Ecto neural progenitor cell (in vitro differentiated cells): Measurements from ENCODE around the gene FSTL4.

Source experiments
- DNase-seq: peaks from one replicate; pipeline ENCODE4 v3.0.0-alpha.2; 2018; ENCODE audit warnings: low spot score

Gene FSTL4

DNA sequence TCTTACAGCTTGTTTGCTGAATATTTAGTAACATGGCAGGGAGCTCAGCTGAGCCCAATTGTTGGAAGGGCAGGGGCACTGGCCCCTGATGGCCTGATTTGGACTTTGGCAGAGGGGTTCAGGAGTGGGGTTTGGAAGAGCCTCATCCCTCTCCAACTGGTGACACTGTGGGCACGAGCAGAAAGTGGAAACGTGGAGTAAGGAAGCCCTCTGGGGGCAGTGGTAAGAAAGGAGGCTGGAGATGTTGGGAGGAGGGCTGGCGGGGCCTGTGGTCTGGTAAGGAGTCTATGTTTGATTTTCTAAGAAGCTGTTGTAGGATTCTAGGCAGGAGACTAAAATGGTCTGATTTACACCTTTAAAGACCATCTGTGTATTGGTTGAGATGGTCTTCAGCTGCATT lies 351.6 kb downstream of the FSTL4 start:
- no peak for DNase-seq

DNA sequence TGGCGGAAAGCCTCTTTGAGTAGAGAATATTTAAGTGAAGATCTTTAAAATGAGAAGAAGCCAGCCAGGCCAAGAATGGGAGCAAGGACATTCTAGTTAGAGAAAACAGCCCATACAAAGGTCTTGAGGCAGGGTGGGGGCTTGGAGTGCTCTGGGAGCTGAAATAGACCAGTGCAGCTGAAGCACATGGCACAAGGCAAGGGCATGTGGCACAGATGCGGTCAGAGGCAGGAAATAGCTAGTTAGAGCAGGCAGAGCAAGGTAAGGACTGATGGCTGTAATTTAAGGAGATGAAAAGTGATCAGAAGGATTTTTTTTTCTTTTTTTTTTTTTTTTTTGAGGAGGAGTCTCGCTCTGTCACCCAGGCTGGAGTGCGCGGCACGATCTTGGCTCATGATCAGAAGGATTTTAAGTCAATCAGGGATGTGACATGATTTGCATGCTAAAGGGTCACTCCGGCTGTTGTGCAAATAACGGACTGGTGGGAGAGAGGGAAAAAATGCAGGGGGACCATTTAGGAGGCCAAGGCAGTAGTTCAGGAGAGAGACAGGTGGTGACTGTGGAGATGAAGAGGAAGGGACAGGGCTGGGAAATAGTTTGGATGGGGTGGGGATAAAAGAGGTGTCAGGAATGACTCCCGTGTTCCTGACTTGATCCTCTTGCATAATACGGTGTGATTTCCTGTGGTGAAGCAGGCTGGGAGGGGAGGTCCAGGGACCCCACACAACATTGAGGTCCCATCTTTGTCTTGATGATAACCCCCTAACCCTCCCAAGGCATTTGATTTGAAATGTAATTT lies 352.9 kb downstream of the FSTL4 start:
- no peak for DNase-seq

DNA sequence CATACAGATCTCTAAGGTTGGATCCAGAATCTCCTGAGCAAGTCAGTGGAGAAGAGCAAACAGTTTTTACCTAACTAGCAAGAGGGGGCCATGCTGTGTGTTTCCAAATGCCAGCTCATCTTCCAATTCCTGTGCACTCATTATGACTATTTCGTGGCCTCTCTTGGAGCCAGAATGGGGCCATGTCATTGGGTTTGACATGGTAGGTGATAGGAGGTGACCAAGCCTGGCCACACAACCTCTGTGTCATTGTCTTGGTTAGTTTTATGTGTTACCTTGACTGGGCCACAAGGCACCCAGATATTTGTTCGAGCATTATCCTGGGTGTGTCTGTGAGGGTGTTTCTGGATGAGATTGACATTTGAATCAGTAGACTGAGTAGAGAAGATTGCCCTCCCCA lies 354.4 kb downstream of the FSTL4 start:
- DNase-seq, result no peak

DNA sequence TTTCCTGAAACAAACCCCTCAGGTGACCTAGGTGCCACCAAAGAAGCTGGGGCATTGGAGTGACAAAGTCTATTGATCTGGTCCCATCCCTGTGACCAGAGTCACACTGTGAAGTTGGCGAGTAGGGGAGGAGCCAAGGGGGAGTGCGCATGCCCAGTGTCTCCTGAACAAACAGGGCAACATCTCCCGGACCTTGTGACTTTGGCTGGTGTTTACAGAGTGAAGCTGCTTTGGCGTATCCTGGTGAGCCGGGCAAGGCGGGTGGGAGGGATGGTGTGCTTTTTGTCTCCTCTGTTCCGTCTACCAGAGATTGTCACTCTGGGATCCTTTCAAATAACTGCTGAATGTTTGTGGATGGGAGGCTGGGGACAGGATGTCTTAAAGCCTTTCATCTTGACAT lies 356.1 kb downstream of the FSTL4 start:
- DNase-seq, result no peak

DNA sequence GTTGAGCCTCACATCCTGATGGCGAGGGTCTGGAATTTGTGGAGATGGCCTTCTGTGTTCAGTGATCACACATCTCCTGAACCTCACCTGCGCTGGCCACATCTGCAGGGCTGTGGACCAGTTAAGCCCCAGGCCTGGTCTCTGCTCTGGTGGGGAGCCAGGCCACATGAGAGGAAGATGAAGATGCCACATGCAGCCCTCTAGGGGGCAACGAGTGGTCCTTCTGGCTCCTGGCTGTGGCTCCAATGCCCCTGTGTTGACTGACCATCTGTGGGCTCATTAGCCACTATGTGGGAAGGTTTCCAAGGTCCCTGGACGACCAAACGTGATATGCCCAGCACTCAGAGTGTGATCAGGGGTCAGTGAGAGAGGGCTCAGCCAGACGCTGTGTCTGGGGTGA lies 357.5 kb downstream of the FSTL4 start:
- no peak for DNase-seq

DNA sequence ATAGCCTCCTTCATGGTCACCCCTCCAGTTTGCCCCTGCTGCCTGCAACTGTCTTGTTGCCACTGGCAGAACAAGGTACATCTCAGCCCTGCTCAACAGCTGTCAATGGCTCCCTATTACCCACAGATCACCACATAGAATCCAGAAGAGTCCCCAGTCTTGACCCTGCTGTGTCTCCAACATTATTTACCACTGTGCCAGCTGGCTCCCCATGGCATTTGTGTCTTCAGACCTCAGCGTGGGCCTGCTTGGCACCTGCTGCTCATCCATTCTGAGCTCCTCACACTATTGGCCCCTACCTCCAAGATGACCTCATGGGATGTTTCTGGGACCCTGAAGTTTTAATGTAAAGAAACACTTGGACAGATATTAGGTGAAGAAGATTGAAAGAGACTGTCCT lies 358.7 kb downstream of the FSTL4 start:
- no peak for DNase-seq

DNA sequence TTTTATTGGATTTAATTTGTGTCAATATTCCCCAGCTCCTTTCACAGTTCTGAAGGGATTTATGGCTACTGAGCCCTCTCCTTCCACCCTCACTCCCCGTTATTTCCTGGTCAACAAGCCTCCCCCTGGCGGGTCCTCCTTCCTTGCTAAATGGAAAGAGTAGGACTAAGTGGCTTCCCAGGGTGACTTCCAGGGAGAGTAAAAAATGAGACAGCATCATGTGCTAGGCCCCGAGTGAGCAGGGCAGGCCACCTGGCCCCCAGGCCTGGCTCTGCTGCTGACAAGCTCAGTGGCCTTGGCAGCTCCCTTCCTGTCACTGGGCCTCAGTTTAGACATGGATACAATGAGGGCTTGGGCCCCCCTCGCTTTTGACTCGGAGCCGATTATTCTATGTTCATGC lies 359.3 kb downstream of the FSTL4 start:
- no peak for DNase-seq

DNA sequence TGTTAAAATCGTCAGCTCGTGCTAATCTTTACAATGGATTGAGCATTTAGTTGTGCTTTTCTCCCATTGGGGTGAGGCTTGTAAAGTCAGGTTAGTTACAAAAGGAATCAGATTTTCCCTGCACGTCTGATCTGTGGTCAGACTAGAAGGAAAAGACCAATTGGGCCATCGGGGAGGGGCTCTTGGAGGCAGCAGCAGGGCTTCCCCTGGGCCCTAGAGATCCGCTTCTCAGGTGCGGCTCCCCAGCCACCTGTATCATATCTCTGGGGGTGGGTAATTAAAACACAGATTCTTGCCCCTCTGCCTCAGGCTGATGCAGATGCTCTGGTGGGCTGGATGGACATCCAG lies 360.2 kb downstream of the FSTL4 start:
- DNase-seq, result no peak

DNA sequence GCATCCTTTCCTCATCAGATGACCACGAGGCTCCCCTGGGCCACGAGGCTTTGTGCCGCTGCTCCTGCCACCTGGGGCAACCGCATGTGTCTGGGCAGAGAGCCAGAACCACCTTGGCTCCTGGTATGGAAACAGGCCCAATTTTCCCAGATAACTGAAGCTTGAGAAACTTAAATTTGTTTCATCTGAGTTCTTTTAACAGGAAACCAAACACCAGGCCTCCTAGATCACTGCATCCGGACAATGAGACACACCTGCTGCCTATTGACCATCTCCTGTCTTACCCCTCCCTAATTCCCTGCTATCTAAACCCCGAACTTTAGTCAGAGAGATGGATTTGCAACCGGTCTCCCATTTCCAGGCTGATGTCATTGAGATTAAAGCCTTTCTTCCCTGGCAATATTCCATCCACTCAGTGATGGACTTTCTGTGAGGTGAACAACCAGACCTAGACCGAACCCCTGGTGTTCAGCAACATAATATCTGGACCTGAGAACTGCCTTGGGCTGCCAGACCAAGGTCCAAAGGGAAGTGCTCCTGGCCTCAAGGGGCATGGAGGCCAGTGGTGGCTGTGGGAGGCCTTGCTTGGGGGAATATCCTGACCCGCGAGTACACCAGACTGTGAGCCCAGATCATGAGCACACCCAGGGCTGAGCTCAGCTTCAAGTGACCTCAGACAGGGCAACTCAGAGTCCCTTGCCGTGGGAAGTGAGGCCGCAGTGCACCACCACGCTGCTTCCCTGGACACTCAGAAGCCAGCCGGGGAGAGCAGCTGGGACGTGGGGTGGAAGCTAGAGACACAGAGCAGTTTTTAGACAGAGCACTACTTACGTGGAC lies 360.8 kb downstream of the FSTL4 start:
- DNase-seq, result no peak

DNA sequence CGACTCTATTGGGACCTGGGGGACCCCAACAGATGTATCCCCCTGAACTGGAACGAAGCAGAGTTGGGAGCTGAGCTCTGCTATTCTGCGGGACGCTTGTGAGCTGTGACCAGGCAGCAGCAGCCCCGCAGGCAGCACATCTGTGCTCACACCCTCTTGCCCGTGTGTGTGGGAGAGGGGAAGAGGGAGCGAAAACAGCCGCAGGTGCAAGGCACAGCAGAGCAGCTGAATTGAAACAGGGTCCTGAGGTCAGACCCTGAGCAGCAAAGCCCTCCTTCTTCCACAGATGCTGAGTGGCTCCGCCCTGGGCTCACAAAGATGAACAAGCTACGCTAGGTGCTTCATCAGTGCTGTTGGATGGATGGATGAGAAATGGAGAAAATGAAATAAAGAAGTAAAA lies 361.8 kb downstream of the FSTL4 start:
- DNase-seq, result no peak

DNA sequence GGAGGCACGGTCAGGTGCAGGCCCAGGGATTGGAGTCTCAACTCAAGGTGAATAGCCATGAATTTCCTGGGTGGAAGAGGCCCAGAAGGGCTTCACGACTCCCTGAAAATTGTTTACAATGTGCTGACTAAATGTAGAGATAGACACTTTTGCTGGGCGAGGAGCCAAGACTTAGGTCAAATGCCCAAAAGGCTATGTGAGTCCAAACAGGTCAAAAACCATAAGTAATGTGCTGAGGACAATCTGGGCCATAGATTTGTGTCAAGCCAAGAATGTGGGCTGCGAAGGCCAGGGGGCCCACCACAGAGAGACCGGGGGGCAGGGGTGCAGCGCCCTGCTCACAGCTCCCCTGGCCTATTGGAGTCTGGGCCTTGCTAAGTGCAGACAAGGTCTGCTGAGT lies 362.7 kb downstream of the FSTL4 start:
- DNase-seq, result no peak

DNA sequence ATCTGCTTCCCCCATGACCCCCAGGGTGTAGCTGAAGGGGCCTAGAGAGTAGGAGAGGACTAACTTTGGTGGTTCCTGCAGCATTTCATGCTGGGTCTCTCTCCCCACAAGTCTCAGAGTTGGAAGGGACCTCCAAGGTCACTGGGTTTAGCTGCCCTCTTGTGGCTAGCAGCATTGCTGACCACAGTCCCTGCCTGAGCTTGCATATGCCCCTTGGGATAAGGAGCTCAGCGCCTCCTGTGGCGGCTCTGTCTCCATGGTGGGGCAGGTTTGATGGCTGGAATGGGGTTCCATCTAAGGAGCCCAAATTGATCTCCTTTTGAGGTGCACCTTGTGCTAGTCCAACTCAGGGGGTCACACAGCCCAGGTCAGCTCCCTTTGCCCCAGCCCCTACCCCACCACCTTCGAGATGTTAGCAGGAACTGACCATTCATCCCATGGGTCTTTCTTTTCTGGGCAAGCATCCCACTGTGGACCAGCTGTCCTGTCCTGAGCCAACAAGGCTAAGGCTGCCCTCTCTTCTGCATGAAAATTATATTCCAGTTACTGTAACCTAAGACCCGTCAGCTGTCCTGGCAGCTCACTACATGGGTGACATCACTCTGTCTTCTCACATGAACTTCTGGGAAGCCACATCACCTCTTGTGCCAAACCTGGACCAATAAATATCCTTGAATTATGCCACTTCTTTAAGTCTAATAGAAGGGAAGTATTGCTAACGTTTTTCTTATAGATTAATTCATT lies 364.3 kb downstream of the FSTL4 start:
- DNase-seq, result peak; percentile 76

DNA sequence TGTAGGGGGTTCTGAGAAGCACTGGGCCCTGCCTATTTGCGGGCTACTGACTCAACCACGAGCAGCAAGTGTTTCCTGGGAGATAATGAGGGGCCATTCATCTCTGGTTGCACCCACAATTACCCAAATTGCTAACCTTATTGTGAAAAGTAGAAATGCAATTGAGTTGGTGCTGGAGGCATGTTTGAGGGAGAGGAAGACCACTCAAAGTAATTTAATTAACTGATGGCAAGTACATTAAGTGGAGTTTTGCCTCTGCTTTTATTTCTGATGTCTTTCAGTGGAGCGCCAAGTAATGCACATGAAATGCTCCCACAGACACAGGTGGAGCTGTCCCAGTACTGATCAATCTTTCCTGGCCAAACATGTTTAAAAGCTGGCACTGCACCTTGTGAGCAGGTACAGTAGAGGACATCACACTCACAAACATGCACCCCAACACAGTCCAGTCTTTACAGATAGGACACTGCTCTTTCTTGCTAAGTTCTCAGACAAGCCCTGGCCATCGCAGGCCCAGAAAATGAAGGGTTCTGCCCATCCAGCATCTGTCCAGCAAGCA lies 365.1 kb downstream of the FSTL4 start:
- no peak for DNase-seq

DNA sequence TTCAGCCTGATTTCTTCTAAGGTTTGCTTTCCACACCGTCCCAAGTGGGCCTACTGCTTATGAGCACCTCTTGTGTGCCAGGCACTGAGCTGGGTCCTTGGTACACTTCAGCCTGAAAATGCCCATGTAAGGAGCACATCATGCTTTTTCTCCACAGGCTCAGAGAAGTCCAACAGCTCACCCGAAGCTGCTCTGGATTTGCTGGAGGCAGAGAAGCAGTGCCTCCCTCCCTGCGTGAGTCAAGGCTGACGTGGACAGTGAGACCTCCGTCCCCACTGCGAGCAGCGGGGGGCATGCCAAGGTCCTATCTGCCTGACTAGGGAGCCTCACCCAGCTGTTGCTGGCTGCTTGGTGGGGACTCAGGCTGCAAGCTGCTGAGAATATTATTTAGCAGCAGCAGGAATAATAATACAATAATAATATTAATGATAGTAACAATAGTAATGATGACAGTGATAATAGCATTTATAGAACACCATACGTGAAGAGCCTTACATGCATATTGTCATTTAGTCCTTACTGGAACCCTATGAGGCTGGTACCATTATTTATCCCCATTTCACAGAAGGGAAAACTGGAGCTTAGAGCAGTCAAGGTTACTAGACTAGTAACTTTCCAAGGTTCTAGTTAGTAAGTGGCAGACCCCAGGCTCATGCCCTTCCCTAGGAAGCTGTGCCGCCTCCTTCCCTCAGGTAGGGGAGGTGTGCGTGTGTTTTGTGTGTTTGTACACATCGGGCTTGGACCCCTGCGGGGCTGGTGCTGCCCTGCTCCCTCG lies 365.8 kb downstream of the FSTL4 start:
- no peak for DNase-seq

DNA sequence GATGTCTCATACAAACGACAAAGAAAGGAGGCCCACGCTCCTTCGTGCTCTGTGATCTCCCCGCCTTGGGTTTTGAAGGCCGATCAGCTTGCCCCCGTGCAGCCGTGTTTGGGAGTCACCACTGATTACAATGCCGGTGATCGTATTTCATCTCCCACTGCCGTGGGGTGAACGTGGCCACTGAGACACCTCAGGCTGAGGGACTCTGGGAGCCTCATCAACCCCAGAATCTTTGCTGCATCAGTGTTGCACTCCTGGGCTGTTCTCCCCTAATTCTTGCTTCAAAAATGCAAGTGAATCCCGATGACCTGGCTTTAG lies 366.3 kb downstream of the FSTL4 start:
- DNase-seq, result no peak

DNA sequence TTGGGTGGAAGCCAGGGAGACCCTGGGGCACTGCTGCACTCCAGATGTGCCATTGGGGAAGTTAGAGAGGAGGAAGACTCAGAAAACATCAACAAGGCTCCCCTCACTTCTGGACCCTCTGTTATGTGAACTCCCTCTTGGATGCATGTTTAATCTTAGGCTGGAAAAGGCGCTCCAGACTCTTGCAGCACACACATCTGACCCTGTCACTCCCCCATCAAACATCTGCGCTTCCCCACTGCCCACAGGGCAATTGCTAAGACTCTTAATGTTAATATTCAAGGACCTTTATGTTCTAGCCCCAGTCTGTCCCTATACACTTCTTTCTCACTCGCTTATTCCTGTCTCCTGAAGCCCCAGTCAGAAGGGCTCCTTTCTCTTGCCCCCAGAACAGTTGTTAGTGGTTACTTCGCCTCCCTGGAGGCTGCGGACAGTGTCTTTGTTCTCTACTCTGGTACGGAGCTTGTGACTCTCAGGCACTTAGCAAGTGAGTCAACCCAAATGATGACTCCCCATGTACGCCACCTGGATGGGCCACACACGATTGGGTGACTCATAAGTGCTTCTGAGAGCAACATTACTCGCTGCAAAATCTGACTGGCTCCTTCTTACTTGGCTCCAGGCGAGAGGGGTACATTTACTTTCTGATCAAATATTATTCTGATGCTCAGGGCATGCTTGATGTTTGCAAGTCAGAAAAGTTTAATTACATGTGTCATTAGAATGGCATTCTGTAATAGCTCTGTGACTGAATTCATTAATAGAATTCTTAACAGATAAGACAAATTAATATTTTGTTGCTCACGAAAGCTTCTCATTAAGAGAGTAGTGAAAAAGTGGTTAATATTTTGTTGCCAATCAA lies 366.9 kb downstream of the FSTL4 start:
- DNase-seq, result no peak

DNA sequence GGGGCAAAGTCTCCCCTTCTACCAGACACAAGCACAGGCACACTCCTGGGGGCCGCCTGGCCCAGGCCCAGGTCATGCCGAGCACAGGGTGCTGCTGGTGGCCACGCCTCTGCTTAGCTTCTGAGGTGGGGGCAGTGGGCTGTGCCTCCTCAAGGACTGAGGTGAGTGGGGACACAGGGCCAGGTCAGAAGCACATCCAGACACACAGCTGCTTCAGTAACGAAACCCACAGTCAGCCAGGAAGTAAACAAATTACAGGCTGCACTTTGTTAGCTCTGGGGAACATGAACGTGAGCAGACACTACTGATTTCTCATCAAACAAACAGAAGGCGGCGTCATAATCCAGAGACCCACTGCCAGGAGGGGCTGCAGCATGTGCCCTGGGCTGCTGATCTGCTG lies 368.1 kb downstream of the FSTL4 start:
- no peak for DNase-seq

DNA sequence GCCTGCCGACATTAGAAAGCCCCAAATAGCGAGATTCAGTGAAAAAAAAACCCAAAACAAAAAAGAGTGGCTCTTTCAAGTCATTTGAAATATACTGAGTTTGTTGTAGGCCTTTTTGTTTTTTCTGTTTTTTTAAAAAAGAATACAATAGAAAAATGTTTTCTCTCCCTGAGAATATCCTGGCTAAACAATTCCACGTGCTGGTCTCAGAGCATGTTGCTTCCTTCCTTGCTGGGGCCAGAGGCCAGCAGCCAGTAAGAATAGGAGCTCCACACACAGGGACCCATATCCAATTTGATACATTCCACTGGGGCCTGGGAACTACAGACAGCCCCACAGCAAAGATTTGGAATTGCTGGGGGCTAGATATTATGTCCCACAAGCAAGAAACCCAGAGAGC lies 369.1 kb downstream of the FSTL4 start:
- no peak for DNase-seq

DNA sequence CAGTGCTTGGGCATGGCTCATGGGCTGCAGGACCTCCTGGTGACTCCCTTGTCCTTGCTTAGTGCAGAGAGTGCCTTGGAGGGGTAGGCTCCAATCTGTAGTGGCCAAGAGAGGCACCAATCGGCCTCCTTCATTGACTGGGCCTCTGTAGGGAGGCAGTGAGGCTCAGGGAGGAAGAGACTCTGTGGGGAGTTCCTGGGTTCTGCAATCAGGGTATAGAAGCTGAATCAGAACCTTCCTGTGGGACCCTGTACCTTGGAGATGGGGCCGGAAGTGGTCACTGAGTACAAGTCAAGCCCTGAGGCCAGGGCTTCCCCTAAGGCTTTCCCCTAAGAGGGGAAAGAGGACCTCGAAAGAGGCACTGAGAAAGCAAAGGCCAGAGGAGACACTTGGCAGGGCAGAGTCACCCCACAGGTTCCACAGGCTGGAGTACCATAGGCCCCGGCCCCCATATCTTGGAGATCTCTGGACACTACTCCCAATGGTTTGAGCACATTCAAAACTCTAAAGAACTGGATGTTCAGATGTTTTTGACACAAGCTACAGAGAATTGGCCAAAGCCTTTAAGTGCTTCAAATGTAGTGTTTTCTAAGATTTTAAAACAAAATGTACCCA lies 370.0 kb downstream of the FSTL4 start:
- no peak for DNase-seq
